22Rv1 (cell line): ENCODE measurements around the gene ZFP91.

Source experiments
- CTCF ChIP-seq: fragments of 450-650 bp; IDR thresholded peaks from 2 replicates; pipeline ENCODE4 v1.5.1; 2017; ENCODE audit warnings: mild to moderate bottlenecking
- ZFX ChIP-seq: fragments of 450-650 bp; IDR thresholded peaks from 2 replicates; pipeline ENCODE4 v1.6.1; 2017; ENCODE audit warnings: antibody characterized with exemption, borderline replicate concordance

- TF ChIP-seq CTCF (no peak), ZFX (no peak)
Observed at GRCh38 chr11:58625826-58626460, 47.1 kb downstream of the ZFP91 start.
